CD4-positive, alpha-beta T cell (primary cell): Measurements from ENCODE around the gene DDC. TPM values are rescaled to one million over a fixed set of nuclear protein-coding genes. Genes with fewer than 3 reads are reported as not detected.
"Not testable (repeated sequence)": the region's sequence is repeated elsewhere in the genome, so short reads cannot be mapped to it uniquely, and the experiment has no call there.

Experiments
- ATAC-seq: fragments of 200-7000 bp; cut with Tn5 transposase; one replicate; pipeline ENCODE4 v1.10.0; 2022; ENCODE audit warnings: mild to moderate bottlenecking; ENCODE audit not compliant: poor library complexity
- CTCF ChIA-PET: fragments of 350-600 bp; sonication (Branson Sonifier 250); formaldehyde crosslinking; loops from one replicate; lab custom pipeline; 2021; ENCODE audit warnings: antibody characterized with exemption, inconsistent platforms; lab: Charles Lee
- POLR2A ChIA-PET: fragments of 350-600 bp; sonication (Branson Sonifier 250); formaldehyde crosslinking; loops from one replicate; lab custom pipeline; 2021; ENCODE audit warnings: antibody characterized with exemption, inconsistent platforms; lab: Charles Lee
- DNase-seq, 14 experiments: peaks; one replicate each; pipeline ENCODE4 v3.0.0-alpha.2; 2013 to 2020; ENCODE audit warnings: mixed read lengths in 2 of 14
- H3K27ac ChIP-seq, 2 donors: one replicate each; pipeline versions ENCODE4 v1.5.1 to v1.7.0; 2013; ENCODE audit warnings: low read length in 2 of 2, low read depth in 1 of 2, mild to moderate bottlenecking in 1 of 2
- H3K27me3 ChIP-seq, 2 experiments: 1 replicate in 1 of 2; 2 replicates in 1 of 2; pipeline versions ENCODE4 v1.6.1 to v1.7.0; 2013; ENCODE audit warnings: low read length in 2 of 2, control low read depth in 1 of 2, mild to moderate bottlenecking in 1 of 2, moderate library complexity in 1 of 2; ENCODE audit not compliant: insufficient read depth in 2 of 2, control insufficient read depth in 1 of 2
- H3K36me3 ChIP-seq: one replicate; pipeline ENCODE4 v1.6.1; 2013; ENCODE audit warnings: low read length, control low read depth; ENCODE audit not compliant: insufficient read depth
- H3K4me1 ChIP-seq: one replicate; pipeline ENCODE4 v1.6.1; 2013; ENCODE audit warnings: low read length, control low read depth; ENCODE audit not compliant: insufficient read depth
- H3K4me3 ChIP-seq: one replicate; pipeline ENCODE4 v1.5.1; 2013; ENCODE audit warnings: mild to moderate bottlenecking, low read length, moderate library complexity
- H3K9me3 ChIP-seq, 2 experiments: 1 replicate in 1 of 2; 2 replicates in 1 of 2; pipeline versions ENCODE4 v1.6.1 to v1.7.0; 2013; ENCODE audit warnings: low read length in 2 of 2, mild to moderate bottlenecking in 2 of 2, control low read depth in 1 of 2, moderate library complexity in 1 of 2; ENCODE audit not compliant: control insufficient read depth in 1 of 2, insufficient read depth in 1 of 2
- H3K27ac Mint-ChIP-seq: one replicate; pipeline ENCODE4 v1.8.0; 2020; ENCODE audit warnings: mixed read lengths
- H3K27me3 Mint-ChIP-seq: one replicate; pipeline ENCODE4 v1.8.0; 2021; ENCODE audit warnings: mixed read lengths
- H3K36me3 Mint-ChIP-seq: one replicate; pipeline ENCODE4 v1.8.0; 2021; ENCODE audit warnings: low read depth, mixed read lengths
- H3K4me1 Mint-ChIP-seq: one replicate; pipeline ENCODE4 v1.8.0; 2021; ENCODE audit warnings: low read depth, mixed read lengths
- H3K4me3 Mint-ChIP-seq: one replicate; pipeline ENCODE4 v1.8.0; 2020; ENCODE audit warnings: mild to moderate bottlenecking, mixed read lengths
- H3K9me3 Mint-ChIP-seq: one replicate; pipeline ENCODE4 v1.8.0; 2020; ENCODE audit warnings: mixed read lengths
- intact Hi-C, 2 experiments: fragments of 100-400 bp; cut with DNase I in 1 of 2; cut with micrococcal nuclease in 1 of 2; formaldehyde crosslinking; loops; one replicate each; pipeline versions ENCODE4 v1.15.1 to v1.9.0; 2023 to 2025; cut with DNase I, micrococcal nuclease
- total RNA-seq, 174 experiments: library from RNA in 2 of 174; stranded (reverse) in 2 of 174; gene quantifications; one replicate each; pipeline ENCODE4 v1.2.3 and lab custom pipeline; 2021 to 2026
- TF ChIP-seq, protein P1 (sequence below): fragments of 200-600 bp; IDR thresholded peaks from one replicate; pipeline ENCODE4 v1.8.0; 2022; ENCODE audit warnings: antibody characterized with exemption, mild to moderate bottlenecking

The DDC gene
- total RNA-seq, 2 experiments from 2014 or later, result not detected

DNA sequence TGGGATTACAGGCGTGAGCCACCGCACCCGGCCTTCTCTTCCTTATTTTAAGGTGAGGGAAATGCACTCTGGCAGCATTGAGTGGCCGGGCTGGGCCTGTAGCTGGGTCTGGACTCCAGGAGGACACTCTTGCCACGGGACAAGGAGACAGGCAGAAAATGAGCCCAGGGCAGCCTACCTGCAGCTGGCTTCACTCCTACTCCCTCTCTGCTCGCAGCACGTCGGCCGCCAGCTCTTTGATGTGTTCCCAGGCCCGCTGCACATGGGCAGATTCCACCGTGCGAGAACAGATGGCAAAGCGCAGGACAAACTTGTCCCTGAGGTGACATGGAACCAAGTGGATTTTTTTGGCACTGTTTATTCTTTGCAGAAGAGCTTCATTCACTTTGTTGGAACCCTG is 102.2 kb downstream of the DDC start:
- H3K9me3 ChIP-seq, result no peaks in the 10 kb centered on the region
- intact Hi-C loops, result no loop called here
- Mint-ChIP-seq H3K4me3 (no peak overlapping the region), H3K36me3 (no peaks in the 10 kb centered on the region), H3K27ac (no peak overlapping the region), H3K9me3 (no peaks in the 10 kb centered on the region), H3K4me1 (peaks cover 9% of the 10 kb centered on the region), H3K27me3 (no peaks in the 10 kb centered on the region)
- no peak overlapping the region for H3K4me3 ChIP-seq
- H3K36me3 ChIP-seq, result no peaks in the 10 kb centered on the region
- no peak overlapping the region for H3K27ac ChIP-seq
- peaks cover 7% of the 10 kb centered on the region for H3K4me1 ChIP-seq
- H3K27me3 ChIP-seq, result no peaks in the 10 kb centered on the region
- POLR2A ChIA-PET, result no interaction called here
- TF ChIP-seq, protein P1, sequence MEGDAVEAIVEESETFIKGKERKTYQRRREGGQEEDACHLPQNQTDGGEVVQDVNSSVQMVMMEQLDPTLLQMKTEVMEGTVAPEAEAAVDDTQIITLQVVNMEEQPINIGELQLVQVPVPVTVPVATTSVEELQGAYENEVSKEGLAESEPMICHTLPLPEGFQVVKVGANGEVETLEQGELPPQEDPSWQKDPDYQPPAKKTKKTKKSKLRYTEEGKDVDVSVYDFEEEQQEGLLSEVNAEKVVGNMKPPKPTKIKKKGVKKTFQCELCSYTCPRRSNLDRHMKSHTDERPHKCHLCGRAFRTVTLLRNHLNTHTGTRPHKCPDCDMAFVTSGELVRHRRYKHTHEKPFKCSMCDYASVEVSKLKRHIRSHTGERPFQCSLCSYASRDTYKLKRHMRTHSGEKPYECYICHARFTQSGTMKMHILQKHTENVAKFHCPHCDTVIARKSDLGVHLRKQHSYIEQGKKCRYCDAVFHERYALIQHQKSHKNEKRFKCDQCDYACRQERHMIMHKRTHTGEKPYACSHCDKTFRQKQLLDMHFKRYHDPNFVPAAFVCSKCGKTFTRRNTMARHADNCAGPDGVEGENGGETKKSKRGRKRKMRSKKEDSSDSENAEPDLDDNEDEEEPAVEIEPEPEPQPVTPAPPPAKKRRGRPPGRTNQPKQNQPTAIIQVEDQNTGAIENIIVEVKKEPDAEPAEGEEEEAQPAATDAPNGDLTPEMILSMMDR, result no peak
- CTCF ChIA-PET, result interaction anchor here (1.3 kb wide), 1 partner anchor 9 kb away, joined by 3 read pairs; no protein-coding TSS in a partner anchor
- no peak for ATAC-seq
- no peak for DNase-seq

DNA sequence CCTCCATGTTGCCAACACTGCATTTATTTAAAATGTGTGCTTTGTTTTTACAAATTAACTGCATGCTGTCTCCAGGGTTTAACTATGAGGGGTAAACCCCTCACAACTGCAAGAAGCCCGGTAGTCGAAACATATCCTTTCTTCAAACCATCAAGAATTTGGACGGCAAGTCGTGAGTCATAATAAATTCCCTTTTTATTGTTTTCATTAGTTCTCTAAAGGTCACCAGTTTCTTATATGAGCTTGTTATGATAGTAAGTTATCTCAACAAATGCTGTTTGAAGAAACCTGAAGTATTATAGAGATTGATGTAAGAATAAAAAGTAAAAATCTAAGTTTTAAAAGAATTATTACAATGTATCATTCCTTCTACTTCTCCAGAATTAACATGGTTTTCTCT is 102.8 kb downstream of the DDC start:
- no peaks in the 10 kb centered on the region for H3K36me3 Mint-ChIP-seq
- Histone ChIP-seq H3K4me3 (no peak overlapping the region), H3K36me3 (no peaks in the 10 kb centered on the region), H3K27ac (no peak overlapping the region), H3K27me3 (no peaks in the 10 kb centered on the region), H3K4me1 (no peaks in the 10 kb centered on the region), H3K9me3 (no peaks in the 10 kb centered on the region)
- H3K4me3 Mint-ChIP-seq, result no peak overlapping the region
- TF ChIP-seq, protein P1, result no peak
- DNase-seq (no peak), ATAC-seq (no peak)
- CTCF ChIA-PET, result interaction anchor here (1.3 kb wide), 1 partner anchor 9 kb away, joined by 3 read pairs; no protein-coding TSS in a partner anchor
- intact Hi-C loops, result no loop called here
- POLR2A ChIA-PET, result no interaction called here
- no peaks in the 10 kb centered on the region for H3K9me3 Mint-ChIP-seq
- H3K27ac Mint-ChIP-seq, result no peak overlapping the region
- peaks cover 2% of the 10 kb centered on the region for H3K4me1 Mint-ChIP-seq
- no peaks in the 10 kb centered on the region for H3K27me3 Mint-ChIP-seq

DNA sequence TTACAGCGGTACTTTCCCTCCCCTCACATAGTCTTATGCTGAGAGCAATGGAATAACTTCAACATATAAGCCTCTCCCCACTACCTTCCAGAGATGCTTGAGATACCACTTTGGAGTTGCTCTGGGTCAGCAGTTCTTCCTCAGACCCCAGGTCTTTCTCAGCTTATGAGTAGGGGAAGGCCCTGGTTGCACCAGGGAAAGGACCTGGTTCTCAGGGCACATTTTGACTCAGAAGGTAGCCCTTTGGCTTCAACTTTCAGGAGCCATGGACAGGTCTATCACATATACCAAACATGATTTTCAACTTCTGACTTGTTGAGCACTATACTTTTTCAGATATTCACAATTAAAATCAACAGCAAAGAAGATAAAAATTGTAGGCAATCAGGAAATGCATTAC is 103.5 kb downstream of the DDC start:
- Mint-ChIP-seq H3K4me3 (no peak overlapping the region), H3K9me3 (no peaks in the 10 kb centered on the region), H3K27me3 (no peaks in the 10 kb centered on the region), H3K27ac (no peak overlapping the region), H3K4me1 (no peaks in the 10 kb centered on the region), H3K36me3 (no peaks in the 10 kb centered on the region)
- intact Hi-C loops, result no loop called here
- H3K9me3 ChIP-seq, result no peaks in the 10 kb centered on the region
- H3K27me3 ChIP-seq, result no peaks in the 10 kb centered on the region
- no peak for DNase-seq
- ATAC-seq, result no peak
- TF ChIP-seq, protein P1, result no peak
- POLR2A ChIA-PET, result no interaction called here
- no peaks in the 10 kb centered on the region for H3K4me1 ChIP-seq
- no peaks in the 10 kb centered on the region for H3K36me3 ChIP-seq
- CTCF ChIA-PET, result no interaction called here
- H3K27ac ChIP-seq, result no peak overlapping the region
- H3K4me3 ChIP-seq, result no peak overlapping the region

GRCh38 chr7:50459183-50459582 is 106.0 kb downstream of the DDC start:
- H3K4me1 ChIP-seq, H3K9me3 Mint-ChIP-seq, H3K4me3 Mint-ChIP-seq, H3K27ac ChIP-seq, POLR2A ChIA-PET, H3K36me3 Mint-ChIP-seq, H3K27me3 Mint-ChIP-seq, ATAC-seq, DNase-seq, H3K27ac Mint-ChIP-seq, H3K9me3 ChIP-seq, H3K4me3 ChIP-seq, H3K36me3 ChIP-seq, H3K27me3 ChIP-seq, H3K4me1 Mint-ChIP-seq, intact Hi-C loops, CTCF ChIA-PET: not testable (repeated sequence)

- H3K27ac ChIP-seq, ATAC-seq, H3K4me1 Mint-ChIP-seq, H3K4me1 ChIP-seq, H3K4me3 ChIP-seq, H3K27me3 Mint-ChIP-seq, intact Hi-C loops, H3K9me3 Mint-ChIP-seq, H3K27me3 ChIP-seq, H3K9me3 ChIP-seq, DNase-seq, POLR2A ChIA-PET, H3K36me3 Mint-ChIP-seq, H3K4me3 Mint-ChIP-seq, H3K36me3 ChIP-seq, H3K27ac Mint-ChIP-seq, CTCF ChIA-PET: not testable (repeated sequence)
Measured at GRCh38 chr7:50458651-50459050, 106.6 kb downstream of the DDC start.
